NCI-H146 treated with DMSO at 0.1 percent for 48 hours (cell line): ENCODE measurements around the gene ALDH6A1.

ENCODE experiments used
- DNase-seq: peaks from one replicate; lab custom pipeline; 2025; ENCODE audit not compliant: unreplicated experiment; lab: John Stamatoyannopoulos, UW

ALDH6A1 gene

GRCh38 chr14:74049876-74050495 lies 34.3 kb downstream of the ALDH6A1 start:
- no peak for DNase-seq

- no peak for DNase-seq
These were observed 36.0 kb downstream of the ALDH6A1 start for GRCh38 chr14:74048281-74048680.

DNA sequence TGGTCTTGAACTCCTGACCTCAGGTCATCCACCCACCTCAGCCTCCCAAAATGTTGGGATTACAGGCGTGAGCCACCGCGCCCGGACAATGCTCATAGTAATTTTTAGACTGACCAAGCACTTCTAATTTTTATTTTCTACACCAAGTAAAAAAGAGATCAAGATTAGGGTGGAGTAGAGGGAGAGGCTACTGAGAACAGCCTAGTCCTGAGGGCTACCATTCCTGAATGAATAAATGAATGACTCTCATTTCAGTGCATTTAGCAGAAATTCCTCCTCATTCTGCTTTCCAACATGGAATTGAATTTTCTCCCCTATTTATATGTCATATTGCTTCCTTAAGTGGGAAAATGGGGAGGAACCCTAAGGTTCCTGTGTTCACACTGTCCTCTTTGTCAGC lies 38.7 kb downstream of the ALDH6A1 start:
- DNase-seq: no peak

GRCh38 chr14:74042296-74042695 lies 42.0 kb downstream of the ALDH6A1 start:
- no peak for DNase-seq

GRCh38 chr14:74038020-74038859 lies 46.0 kb downstream of the ALDH6A1 start:
- DNase-seq: peak; percentile 30

DNA sequence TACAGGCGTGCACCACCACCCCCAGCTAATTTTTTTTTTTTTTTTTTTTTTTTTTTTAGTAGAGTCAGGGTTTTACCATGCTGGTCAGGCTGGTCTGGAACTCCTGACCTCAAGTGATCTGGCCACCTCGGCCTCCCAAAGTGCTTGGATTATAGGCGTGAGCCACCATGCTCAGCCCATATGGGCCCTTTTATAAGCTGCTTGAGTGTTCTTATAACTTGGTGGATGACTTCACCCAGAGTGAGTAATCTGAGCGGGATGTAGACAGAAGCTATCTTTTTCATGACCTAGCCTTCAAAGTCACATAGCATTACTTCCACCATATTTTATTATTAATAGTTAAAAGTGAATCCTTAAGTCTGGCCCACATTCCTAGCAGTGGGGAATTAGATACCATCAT lies 48.7 kb downstream of the ALDH6A1 start:
- no peak for DNase-seq

GRCh38 chr14:74034572-74034971 lies 49.7 kb downstream of the ALDH6A1 start:
- no peak for DNase-seq

- no peak for DNase-seq
These were observed 55.1 kb downstream of the ALDH6A1 start for GRCh38 chr14:74029136-74029535.

GRCh38 chr14:74022346-74022745 lies 61.9 kb downstream of the ALDH6A1 start:
- DNase-seq: no peak

DNA sequence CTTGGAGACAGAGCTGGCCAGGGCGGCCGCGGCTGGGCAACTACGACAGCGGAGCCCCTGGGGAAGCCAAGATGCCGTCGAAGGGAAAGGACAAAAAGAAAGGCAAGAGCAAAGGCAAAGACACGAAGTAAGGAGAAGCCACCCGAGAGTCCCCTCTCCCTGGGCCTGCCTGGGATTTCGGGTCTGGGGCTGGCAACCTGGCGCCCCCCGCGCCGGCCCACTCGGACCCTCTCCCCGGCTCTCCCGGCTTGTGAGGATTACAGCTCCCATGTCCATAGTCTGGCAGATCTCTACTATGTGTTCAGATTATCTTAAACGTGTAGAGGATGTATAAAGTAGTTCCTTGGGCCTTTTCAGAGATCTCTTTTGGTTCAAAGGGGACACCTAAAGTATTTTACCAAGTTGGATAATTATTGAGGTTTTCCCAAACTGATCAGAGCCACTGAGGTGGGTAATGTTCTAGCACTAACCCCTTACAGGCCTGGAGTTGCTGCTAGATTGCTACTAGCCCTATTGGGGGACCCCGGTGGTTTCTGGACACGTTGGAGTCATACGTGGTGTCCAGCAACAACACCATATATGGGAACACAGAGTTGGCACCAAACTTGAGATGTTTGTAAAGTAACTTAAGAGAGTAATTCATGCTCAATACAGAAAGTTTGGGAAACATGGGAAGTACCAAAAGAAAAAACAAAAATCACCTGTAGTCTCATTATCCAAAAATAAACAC lies 64.7 kb downstream of the ALDH6A1 start:
- no peak for DNase-seq

DNA sequence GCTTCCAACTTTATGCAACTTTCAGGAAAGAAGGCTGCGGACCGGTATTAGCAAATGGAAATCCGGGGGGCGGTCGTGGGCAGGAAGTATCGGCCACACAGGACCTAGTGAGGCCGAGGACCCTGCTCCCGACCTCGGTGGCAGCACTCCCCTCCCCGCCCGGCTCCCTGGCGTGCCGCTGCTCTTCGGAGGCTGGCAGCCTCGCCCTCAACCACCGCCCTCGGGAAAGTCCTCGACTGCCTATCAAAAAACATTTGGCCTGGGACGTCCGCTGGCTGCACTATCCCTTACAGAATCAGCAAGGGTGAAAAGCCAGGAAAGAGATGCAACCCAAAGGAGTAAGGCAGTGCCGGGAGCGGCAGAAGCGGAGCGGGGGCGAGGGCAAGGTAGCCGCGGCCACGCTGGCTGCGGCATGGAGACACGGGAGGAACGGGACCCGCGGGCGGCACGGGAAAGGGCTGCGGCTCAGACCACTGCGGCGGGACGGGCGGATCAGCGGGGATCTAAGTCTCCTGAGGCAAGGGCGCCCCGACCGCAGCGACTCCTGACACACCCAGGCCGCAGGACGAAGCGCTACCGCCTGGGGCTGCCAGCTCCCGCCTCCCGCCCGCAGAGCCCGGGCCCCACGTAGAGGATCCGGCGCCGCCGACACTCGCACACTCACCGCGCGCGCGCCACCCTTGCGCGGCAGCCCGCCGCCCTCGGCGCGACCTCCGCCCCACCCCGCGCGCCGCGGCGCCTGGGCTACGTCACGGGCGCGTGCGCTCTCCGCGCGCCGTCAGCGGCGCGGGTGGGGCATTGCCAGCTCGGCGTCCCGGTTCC lies 65.5 kb downstream of the ALDH6A1 start, which contains the start of the genes BBOF1 and ENTPD5:
Gene BBOF1, plus strand, starts transcription at position 764 of the 822 bp plus-strand sequence. CDS start 130 bp downstream, outside the sequence.
Gene ENTPD5, minus strand, starts transcription at position 703 of the 822 bp plus-strand sequence. CDS start 31,186 bp downstream, outside the sequence.
- DNase-seq: peak; percentile 42

DNA sequence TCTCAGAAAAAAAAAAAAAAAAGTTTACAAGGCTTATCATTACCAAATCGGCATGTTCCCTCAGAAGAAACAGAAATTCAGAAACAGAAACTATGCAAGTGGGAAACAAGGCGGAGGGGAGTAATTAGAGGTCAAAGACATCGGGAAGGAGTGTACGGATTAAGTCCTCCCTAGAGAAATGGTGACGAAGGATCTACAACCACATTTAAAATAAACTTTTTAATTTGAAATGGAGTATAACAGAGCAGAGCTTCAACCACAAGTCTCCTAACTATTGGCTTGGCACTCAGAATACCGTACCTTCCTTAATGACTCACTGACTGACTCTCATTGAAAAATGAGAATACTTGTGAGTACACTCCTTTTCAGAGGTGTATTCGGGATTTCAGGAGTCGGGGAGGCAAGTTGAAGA lies 66.1 kb downstream of the ALDH6A1 start:
- DNase-seq: no peak

GRCh38 chr14:74015963-74016362 lies 68.3 kb downstream of the ALDH6A1 start:
- no peak for DNase-seq

DNA sequence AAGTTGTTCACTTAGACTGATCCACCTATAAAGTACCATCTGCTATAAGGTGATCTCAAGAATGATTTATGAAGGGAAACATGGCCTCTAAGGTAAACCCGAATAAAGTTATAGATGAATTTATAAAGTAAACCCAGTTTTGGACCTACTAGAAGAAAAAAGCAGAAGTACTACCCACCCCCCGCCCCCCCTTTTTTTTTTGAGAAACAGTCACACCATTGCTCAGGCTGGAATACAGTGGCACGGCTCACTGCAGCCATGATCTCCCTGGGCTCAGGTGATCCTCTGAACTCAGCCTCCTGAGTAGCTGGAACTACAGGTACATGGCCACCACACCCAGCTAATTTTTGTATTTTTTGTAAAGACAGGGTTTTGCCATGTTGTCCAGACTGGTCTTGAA lies 69.1 kb downstream of the ALDH6A1 start:
- DNase-seq: no peak

DNA sequence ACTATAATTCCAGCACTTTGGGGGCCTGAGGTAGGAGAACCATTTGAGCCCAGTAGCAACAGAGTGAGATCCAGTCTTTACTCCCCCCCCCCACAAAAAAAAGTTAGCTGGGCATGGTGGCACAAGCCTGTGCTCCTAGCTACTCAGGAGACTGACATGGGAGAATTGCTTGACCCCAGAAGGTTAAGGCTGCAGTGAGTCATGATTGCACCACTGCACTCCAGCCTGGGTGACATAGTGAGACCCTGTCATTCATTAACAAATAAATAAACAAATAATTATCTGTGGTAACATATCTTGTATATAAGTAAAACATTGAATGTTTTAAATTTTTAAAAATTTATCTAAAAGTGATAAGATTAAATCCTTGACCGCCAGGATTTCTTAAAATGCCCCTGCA lies 70.0 kb downstream of the ALDH6A1 start:
- DNase-seq: no peak

DNA sequence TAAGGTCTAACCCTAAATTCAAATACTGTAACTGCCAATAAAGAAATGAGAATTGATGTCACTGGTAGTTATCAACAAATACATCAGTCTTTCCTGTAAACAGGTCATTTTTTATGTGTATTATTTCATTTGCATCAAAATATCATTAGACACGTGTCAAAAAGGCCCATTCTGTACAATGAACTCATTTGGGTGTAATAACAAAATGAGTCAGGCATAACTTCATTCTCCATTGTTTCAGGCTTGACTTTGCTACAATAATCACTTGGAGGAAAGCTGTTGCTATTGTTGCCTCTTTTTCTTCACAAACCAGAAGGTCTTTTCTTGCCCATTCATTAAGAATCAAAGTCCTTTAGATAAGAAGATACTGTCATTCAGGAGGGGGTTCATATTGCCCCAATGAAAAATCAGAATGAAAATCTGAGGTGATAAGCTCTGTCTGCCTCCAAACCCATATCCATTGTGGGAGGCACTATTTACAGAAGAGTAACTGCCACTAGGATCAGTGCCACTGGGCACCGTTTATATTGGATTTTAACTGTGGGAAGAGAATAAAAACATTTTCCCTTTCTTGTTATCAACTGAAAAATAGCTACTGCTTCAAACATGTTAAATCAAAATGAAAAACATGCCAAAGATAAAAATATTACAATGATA lies 75.3 kb downstream of the ALDH6A1 start:
- no peak for DNase-seq
